ENCODE data around the gene PCDH10. TPM values are rescaled to one million over a fixed set of nuclear protein-coding genes. Genes with fewer than 3 reads are reported as not detected.

The PCDH10 gene
- total RNA-seq, 2 experiments from 2014 or later, result not detected

DNA sequence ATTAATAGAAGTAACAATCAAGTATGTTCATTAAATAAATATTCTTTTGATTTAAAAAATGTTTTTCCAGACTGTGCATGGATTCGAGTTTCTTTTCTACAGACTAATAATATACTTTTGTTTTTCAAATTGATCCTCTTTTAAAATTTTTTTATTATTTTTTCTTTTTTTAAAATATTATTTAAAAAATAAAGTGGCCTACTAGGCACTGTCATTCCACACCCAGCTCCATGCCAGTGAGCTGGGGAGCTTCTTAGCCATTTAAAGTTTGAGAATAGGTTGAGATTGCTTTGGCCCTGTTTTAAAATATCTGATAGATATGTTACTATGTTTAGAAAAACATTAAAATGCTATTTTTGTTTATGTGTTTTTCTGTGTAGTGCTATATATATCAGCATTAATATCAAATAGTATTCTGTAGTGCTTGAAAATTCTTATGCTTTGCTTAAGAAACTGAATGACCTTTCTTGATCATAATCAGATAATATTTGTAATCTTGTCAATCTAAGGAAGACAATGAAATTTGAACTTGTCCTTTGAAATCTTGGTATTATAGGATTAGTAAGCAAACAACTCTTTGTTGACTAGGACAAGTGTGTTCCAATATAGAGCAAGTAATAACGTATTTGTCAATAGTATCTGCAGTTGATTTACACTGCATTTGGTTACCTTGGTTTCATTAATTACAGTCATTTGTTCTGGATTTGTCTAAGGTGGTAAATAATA lies 12.6 kb downstream of the PCDH10 start:
- no peaks in the 10 kb centered on the region for H3K4me1 ChIP-seq (ENCODE audit: insufficient read depth, low read length)
- H3K4me1 Mint-ChIP-seq (ENCODE audit: low read depth), result no peaks in the 10 kb centered on the region
- no peak overlapping the region for H3K4me3 ChIP-seq (ENCODE audit: low read length)
- intact Hi-C loops (cut with DNase I, micrococcal nuclease), result no loop called here
- H3K9me3 ChIP-seq (ENCODE audit: control insufficient read depth in 1 of 2, insufficient read depth in 1 of 2, low read length in 2 of 2), result no peaks in the 10 kb centered on the region
- no peak overlapping the region for H3K27ac Mint-ChIP-seq
- no peaks in the 10 kb centered on the region for H3K27me3 ChIP-seq (ENCODE audit: control insufficient read depth in 1 of 2, insufficient read depth in 2 of 2, low read length in 2 of 2)
- DNase-seq (no peak), ATAC-seq (ENCODE audit: poor library complexity) (no peak)
- no peak overlapping the region for H3K4me3 Mint-ChIP-seq
- no peaks in the 10 kb centered on the region for H3K9me3 Mint-ChIP-seq
- ChIA-PET POLR2A (no interaction called here), CTCF (no interaction called here)
- no peaks in the 10 kb centered on the region for H3K36me3 ChIP-seq (ENCODE audit: insufficient read depth, low read length)
- H3K27me3 Mint-ChIP-seq, result no peaks in the 10 kb centered on the region
- H3K36me3 Mint-ChIP-seq (ENCODE audit: low read depth), result no peaks in the 10 kb centered on the region
- H3K27ac ChIP-seq (ENCODE audit: low read depth in 1 of 2, low read length in 2 of 2), result no peak overlapping the region
- TF ChIP-seq, protein P1, sequence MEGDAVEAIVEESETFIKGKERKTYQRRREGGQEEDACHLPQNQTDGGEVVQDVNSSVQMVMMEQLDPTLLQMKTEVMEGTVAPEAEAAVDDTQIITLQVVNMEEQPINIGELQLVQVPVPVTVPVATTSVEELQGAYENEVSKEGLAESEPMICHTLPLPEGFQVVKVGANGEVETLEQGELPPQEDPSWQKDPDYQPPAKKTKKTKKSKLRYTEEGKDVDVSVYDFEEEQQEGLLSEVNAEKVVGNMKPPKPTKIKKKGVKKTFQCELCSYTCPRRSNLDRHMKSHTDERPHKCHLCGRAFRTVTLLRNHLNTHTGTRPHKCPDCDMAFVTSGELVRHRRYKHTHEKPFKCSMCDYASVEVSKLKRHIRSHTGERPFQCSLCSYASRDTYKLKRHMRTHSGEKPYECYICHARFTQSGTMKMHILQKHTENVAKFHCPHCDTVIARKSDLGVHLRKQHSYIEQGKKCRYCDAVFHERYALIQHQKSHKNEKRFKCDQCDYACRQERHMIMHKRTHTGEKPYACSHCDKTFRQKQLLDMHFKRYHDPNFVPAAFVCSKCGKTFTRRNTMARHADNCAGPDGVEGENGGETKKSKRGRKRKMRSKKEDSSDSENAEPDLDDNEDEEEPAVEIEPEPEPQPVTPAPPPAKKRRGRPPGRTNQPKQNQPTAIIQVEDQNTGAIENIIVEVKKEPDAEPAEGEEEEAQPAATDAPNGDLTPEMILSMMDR (IDR thresholded peaks at IDR 0.05), result no peak

DNA sequence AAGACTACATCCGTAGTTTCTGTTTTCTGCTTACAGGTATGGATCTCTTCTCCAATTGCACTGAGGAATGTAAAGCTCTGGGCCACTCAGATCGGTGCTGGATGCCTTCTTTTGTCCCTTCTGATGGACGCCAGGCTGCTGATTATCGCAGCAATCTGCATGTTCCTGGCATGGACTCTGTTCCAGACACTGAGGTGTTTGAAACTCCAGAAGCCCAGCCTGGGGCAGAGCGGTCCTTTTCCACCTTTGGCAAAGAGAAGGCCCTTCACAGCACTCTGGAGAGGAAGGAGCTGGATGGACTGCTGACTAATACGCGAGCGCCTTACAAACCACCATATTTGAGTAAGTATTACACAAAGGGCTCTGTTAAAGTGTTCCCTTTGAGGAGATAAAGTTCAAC lies 13.8 kb downstream of the PCDH10 start:
- H3K27ac ChIP-seq (ENCODE audit: low read depth in 1 of 2, low read length in 2 of 2), result no peak overlapping the region
- Mint-ChIP-seq H3K27ac (no peak overlapping the region), H3K36me3 (ENCODE audit: low read depth) (no peaks in the 10 kb centered on the region), H3K27me3 (no peaks in the 10 kb centered on the region), H3K9me3 (no peaks in the 10 kb centered on the region), H3K4me1 (ENCODE audit: low read depth) (no peaks in the 10 kb centered on the region), H3K4me3 (no peak overlapping the region)
- intact Hi-C loops (cut with DNase I, micrococcal nuclease), result no loop called here
- ATAC-seq (ENCODE audit: poor library complexity) (no peak), DNase-seq (no peak)
- TF ChIP-seq, protein P1 (IDR thresholded peaks at IDR 0.05), result no peak
- POLR2A ChIA-PET, result no interaction called here
- H3K36me3 ChIP-seq (ENCODE audit: insufficient read depth, low read length), result no peaks in the 10 kb centered on the region
- H3K27me3 ChIP-seq (ENCODE audit: control insufficient read depth in 1 of 2, insufficient read depth in 2 of 2, low read length in 2 of 2), result no peaks in the 10 kb centered on the region
- no peak overlapping the region for H3K4me3 ChIP-seq (ENCODE audit: low read length)
- H3K4me1 ChIP-seq (ENCODE audit: insufficient read depth, low read length), result no peaks in the 10 kb centered on the region
- no peaks in the 10 kb centered on the region for H3K9me3 ChIP-seq (ENCODE audit: control insufficient read depth in 1 of 2, insufficient read depth in 1 of 2, low read length in 2 of 2)
- CTCF ChIA-PET, result no interaction called here

DNA sequence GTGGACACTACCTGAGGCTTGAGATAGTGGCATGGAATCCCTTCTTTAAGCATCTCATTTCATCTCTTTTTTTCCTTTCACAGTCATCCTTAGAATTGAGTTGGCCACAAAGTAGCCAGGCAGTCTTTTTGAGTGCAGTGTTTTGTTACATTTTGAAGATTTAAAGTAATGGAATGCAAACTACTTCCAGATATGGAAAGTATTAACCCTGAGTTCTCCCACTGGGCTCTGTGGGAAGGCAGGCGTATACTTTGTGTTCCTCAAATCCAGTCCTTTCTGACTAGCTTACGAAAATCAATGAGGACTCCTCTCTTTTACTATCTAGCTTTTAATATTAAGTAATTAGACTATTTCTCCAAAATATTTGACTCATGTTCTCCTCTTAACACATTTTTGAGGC lies 29.9 kb downstream of the PCDH10 start:
- ATAC-seq (ENCODE audit: poor library complexity) (no peak), DNase-seq (no peak)
- ChIA-PET CTCF (no interaction called here), POLR2A (no interaction called here)
- Mint-ChIP-seq H3K9me3 (no peaks in the 10 kb centered on the region), H3K36me3 (ENCODE audit: low read depth) (no peaks in the 10 kb centered on the region), H3K27me3 (no peaks in the 10 kb centered on the region), H3K27ac (no peak overlapping the region), H3K4me3 (no peak overlapping the region), H3K4me1 (ENCODE audit: low read depth) (no peaks in the 10 kb centered on the region)
- no peaks in the 10 kb centered on the region for H3K9me3 ChIP-seq (ENCODE audit: control insufficient read depth in 1 of 2, insufficient read depth in 1 of 2, low read length in 2 of 2)
- H3K4me3 ChIP-seq (ENCODE audit: low read length), result no peak overlapping the region
- no peaks in the 10 kb centered on the region for H3K36me3 ChIP-seq (ENCODE audit: insufficient read depth, low read length)
- no peaks in the 10 kb centered on the region for H3K4me1 ChIP-seq (ENCODE audit: insufficient read depth, low read length)
- intact Hi-C loops (cut with DNase I, micrococcal nuclease), result no loop called here
- TF ChIP-seq, protein P1 (IDR thresholded peaks at IDR 0.05), result no peak
- H3K27ac ChIP-seq (ENCODE audit: low read depth in 1 of 2, low read length in 2 of 2), result no peak overlapping the region
- H3K27me3 ChIP-seq (ENCODE audit: control insufficient read depth in 1 of 2, insufficient read depth in 2 of 2, low read length in 2 of 2), result no peaks in the 10 kb centered on the region
